DOHH2 (cell line): ENCODE data around the gene PDE4B.

ENCODE experiments used
- EZH2phosphoT487 ChIP-seq: fragments of 200-600 bp; sonication (generic); IDR thresholded peaks from 2 replicates; pipeline ENCODE4 v1.6.1; 2017; ENCODE audit warnings: borderline replicate concordance, mild to moderate bottlenecking, antibody characterized with exemption, low read length, moderate library complexity, mixed read lengths
- TF ChIP-seq, protein P1 (sequence below): fragments of 200-600 bp; sonication (generic); IDR thresholded peaks from one replicate; pipeline ENCODE4 v1.5.1; 2014; ENCODE audit warnings: antibody characterized with exemption, mild to moderate bottlenecking, low read depth, low read length; ENCODE audit not compliant: poor library complexity, severe bottlenecking

GRCh38 chr1:65940126-65940525, 147.4 kb downstream of the PDE4B start:
- TF ChIP-seq, protein P1, sequence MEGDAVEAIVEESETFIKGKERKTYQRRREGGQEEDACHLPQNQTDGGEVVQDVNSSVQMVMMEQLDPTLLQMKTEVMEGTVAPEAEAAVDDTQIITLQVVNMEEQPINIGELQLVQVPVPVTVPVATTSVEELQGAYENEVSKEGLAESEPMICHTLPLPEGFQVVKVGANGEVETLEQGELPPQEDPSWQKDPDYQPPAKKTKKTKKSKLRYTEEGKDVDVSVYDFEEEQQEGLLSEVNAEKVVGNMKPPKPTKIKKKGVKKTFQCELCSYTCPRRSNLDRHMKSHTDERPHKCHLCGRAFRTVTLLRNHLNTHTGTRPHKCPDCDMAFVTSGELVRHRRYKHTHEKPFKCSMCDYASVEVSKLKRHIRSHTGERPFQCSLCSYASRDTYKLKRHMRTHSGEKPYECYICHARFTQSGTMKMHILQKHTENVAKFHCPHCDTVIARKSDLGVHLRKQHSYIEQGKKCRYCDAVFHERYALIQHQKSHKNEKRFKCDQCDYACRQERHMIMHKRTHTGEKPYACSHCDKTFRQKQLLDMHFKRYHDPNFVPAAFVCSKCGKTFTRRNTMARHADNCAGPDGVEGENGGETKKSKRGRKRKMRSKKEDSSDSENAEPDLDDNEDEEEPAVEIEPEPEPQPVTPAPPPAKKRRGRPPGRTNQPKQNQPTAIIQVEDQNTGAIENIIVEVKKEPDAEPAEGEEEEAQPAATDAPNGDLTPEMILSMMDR = no peak
- no peak for TF ChIP-seq EZH2phosphoT487
